BJ (cell line): ENCODE data around the gene ALPI. TPM values are rescaled to one million over a fixed set of nuclear protein-coding genes. Genes with fewer than 3 reads are reported as not detected.

Experiments used
- CTCF ChIA-PET: fragments of 350-600 bp; formaldehyde crosslinking; extraction: SDS; loops from one replicate; lab custom pipeline; 2021; ENCODE audit warnings: antibody characterized with exemption, inconsistent platforms; lab: Yijun Ruan, JAX
- POLR2A ChIA-PET: fragments of 300-600 bp; sonication (Branson Sonifier 250); formaldehyde crosslinking; extraction: SDS; loops from one replicate; lab custom pipeline; 2021; ENCODE audit warnings: antibody characterized with exemption; lab: Charles Lee
- DNase-seq: peaks from one replicate; pipeline ENCODE4 v3.0.0-alpha.2; 2011; ENCODE audit warnings: low read depth
- H3K27me3 ChIP-seq: 2 replicates; pipeline ENCODE4 v1.6.0; 2011; ENCODE audit warnings: low read length; ENCODE audit not compliant: control insufficient read depth, insufficient read depth
- H3K36me3 ChIP-seq: 2 replicates; pipeline ENCODE4 v1.5.1; 2011; ENCODE audit warnings: low read length; ENCODE audit not compliant: control insufficient read depth, insufficient read depth
- H3K4me3 ChIP-seq: 2 replicates; pipeline ENCODE4 v1.5.1; 2011; ENCODE audit warnings: low read depth, mild to moderate bottlenecking, control low read depth, low read length
- polyA plus RNA-seq: library from polyadenylated mRNA; depleted of rRNA; stranded (reverse); fragments of >200 nt; gene quantifications from 2 replicates; pipeline ENCODE4 v1.2.3, GENCODE V29; 2011; rRNA removed
- TF ChIP-seq, protein P1 (sequence below): IDR thresholded peaks from 2 replicates; pipeline ENCODE4 v1.5.1; 2011; ENCODE audit warnings: low read depth, mild to moderate bottlenecking, control low read depth, inconsistent platforms, low read length, moderate library complexity; ENCODE audit not compliant: insufficient read depth

ALPI gene
- polyA plus RNA-seq, 1 experiment, result not detected

DNA sequence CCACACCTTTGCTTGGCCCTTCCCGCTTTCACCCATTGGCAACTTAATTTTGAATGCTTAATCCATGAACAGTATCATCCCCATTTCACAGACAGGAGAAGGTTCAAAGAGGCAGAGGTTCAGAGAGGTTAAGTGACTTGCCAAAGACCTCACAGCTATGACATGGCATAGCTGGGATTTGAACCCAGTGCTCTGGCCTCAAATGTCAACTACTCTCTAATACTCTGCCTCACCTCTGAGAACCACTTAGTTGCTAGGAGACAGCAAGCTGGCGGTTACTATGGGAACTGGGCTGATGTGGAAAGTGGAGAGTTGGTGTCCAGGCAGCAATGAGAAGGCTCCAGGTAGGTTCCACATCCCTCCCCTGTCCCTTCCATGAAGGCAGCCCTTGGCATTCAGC is 48.5 kb downstream of the ALPI start:
- Histone ChIP-seq H3K27me3 (peaks cover 38% of the 10 kb centered on the region), H3K36me3 (no peaks in the 10 kb centered on the region), H3K4me3 (no peak overlapping the region)
- ChIA-PET CTCF (no interaction called here), POLR2A (no interaction called here)
- no peak for DNase-seq
- TF ChIP-seq, protein P1, sequence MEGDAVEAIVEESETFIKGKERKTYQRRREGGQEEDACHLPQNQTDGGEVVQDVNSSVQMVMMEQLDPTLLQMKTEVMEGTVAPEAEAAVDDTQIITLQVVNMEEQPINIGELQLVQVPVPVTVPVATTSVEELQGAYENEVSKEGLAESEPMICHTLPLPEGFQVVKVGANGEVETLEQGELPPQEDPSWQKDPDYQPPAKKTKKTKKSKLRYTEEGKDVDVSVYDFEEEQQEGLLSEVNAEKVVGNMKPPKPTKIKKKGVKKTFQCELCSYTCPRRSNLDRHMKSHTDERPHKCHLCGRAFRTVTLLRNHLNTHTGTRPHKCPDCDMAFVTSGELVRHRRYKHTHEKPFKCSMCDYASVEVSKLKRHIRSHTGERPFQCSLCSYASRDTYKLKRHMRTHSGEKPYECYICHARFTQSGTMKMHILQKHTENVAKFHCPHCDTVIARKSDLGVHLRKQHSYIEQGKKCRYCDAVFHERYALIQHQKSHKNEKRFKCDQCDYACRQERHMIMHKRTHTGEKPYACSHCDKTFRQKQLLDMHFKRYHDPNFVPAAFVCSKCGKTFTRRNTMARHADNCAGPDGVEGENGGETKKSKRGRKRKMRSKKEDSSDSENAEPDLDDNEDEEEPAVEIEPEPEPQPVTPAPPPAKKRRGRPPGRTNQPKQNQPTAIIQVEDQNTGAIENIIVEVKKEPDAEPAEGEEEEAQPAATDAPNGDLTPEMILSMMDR, result no peak

GRCh38 chr2:232505856-232506255 is 49.9 kb downstream of the ALPI start:
- TF ChIP-seq, protein P1, result no peak
- ChIA-PET POLR2A (no interaction called here), CTCF (no interaction called here)
- H3K27me3 ChIP-seq, result peaks cover 38% of the 10 kb centered on the region
- H3K4me3 ChIP-seq, result no peak overlapping the region
- no peak for DNase-seq
- no peaks in the 10 kb centered on the region for H3K36me3 ChIP-seq

GRCh38 chr2:232506709-232507108 is 50.8 kb downstream of the ALPI start:
- ChIA-PET CTCF (interaction anchor here (2.4 kb wide), 1 partner anchor 15 kb away, joined by 15 read pairs; no protein-coding TSS in a partner anchor), POLR2A (no interaction called here)
- DNase-seq, result no peak
- TF ChIP-seq, protein P1, result no peak
- Histone ChIP-seq H3K27me3 (peaks cover 38% of the 10 kb centered on the region), H3K4me3 (no peak overlapping the region), H3K36me3 (no peaks in the 10 kb centered on the region)

DNA sequence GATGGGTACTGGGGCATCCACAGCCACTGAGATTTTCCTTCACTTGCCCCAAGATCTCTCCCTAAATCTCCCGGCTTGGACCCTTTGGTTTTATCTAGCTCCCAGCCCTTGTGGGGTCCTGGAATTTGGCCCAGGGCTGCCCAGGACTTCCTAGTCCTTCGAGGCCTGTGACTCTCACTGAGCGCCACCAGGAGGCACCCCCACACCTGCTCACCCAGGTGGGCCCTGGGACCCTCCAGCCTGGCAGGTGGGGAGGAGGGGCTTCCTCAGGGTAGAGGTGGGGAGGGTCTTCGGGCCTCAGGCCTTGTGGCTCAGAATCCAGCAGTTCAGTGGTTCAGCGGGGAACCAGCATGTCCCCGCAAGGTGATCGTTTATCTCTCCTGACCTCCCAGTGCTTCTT is 52.3 kb downstream of the ALPI start:
- H3K36me3 ChIP-seq, result no peaks in the 10 kb centered on the region
- no peak for DNase-seq
- H3K27me3 ChIP-seq, result peaks cover 30% of the 10 kb centered on the region
- CTCF ChIA-PET, result interaction anchor here (2.4 kb wide), 1 partner anchor 14 kb away, joined by 15 read pairs; no protein-coding TSS in a partner anchor
- POLR2A ChIA-PET, result no interaction called here
- TF ChIP-seq, protein P1, result no peak
- H3K4me3 ChIP-seq, result no peak overlapping the region

Other genes with a start within 250 kb of the ALPI start
- gene ALPP, start 77.4 kb upstream of the ALPI start, polyA plus RNA-seq, result not detected in 2 replicates
- not detected in 2 replicates for gene ALPG, start 49.3 kb upstream of the ALPI start, polyA plus RNA-seq
- gene ECEL1, start 31.7 kb downstream of the ALPI start, polyA plus RNA-seq, result not detected in 2 replicates
- gene PRSS56, start 64.2 kb downstream of the ALPI start, polyA plus RNA-seq, result not detected in 2 replicates
- gene CHRND, start 70.0 kb downstream of the ALPI start, polyA plus RNA-seq, result not detected in 2 replicates
- gene CHRNG, start 83.5 kb downstream of the ALPI start, polyA plus RNA-seq, result not detected in 2 replicates
- gene TIGD1, start 94.4 kb downstream of the ALPI start, polyA plus RNA-seq, result 1.7 and 2.5 TPM in 2 replicates
- 23.1 and 36.4 TPM in 2 replicates for gene EIF4E2, start 94.5 kb downstream of the ALPI start, polyA plus RNA-seq
- gene EFHD1, start 177.5 kb downstream of the ALPI start, polyA plus RNA-seq, result 60.0 and 76.5 TPM in 2 replicates
- gene GIGYF2, start 241.2 kb downstream of the ALPI start, polyA plus RNA-seq, result 24.9 and 28.0 TPM in 2 replicates